HEK293 (cell line): Measurements from ENCODE around the gene MUS81.

ENCODE experiments used
- BCL11B ChIP-seq: fragments of 450-650 bp; formaldehyde crosslinking; IDR thresholded peaks from 2 replicates; pipeline ENCODE4 v1.5.1; 2016; ENCODE audit warnings: low read depth, missing biosample characterization, missing genetic modification characterization
- GLI4 ChIP-seq: fragments of 450-650 bp; formaldehyde crosslinking; IDR thresholded peaks from 2 replicates; pipeline ENCODE4 v1.5.1; 2016; ENCODE audit warnings: missing biosample characterization, missing genetic modification characterization
- GLIS2 ChIP-seq: fragments of 450-650 bp; formaldehyde crosslinking; IDR thresholded peaks from 2 replicates; pipeline ENCODE4 v1.5.1; 2016; ENCODE audit warnings: missing biosample characterization, missing genetic modification characterization
- HOXD13 ChIP-seq: sonication (generic); formaldehyde crosslinking; IDR thresholded peaks from 2 replicates; pipeline ENCODE4 v1.8.0; 2022; ENCODE audit warnings: missing genetic modification reagents, borderline replicate concordance
- MYNN ChIP-seq: fragments of 450-650 bp; formaldehyde crosslinking; IDR thresholded peaks from 2 replicates; pipeline ENCODE4 v1.5.1; 2016; ENCODE audit warnings: missing biosample characterization, missing genetic modification characterization, borderline replicate concordance
- YY2 ChIP-seq: fragments of 450-650 bp; formaldehyde crosslinking; IDR thresholded peaks from 2 replicates; pipeline ENCODE4 v1.5.1; 2016; ENCODE audit warnings: missing biosample characterization, missing genetic modification characterization
- ZBTB48 ChIP-seq: fragments of 450-650 bp; formaldehyde crosslinking; IDR thresholded peaks from 2 replicates; pipeline ENCODE4 v1.5.1; 2016; ENCODE audit warnings: missing biosample characterization, missing genetic modification characterization
- ZNF140 ChIP-seq: fragments of 450-650 bp; formaldehyde crosslinking; IDR thresholded peaks from 2 replicates; pipeline ENCODE4 v1.5.1; 2016; ENCODE audit warnings: missing biosample characterization, missing genetic modification characterization
- ZNF146 ChIP-seq: fragments of 450-650 bp; formaldehyde crosslinking; IDR thresholded peaks from 2 replicates; pipeline ENCODE4 v1.5.1; 2016; ENCODE audit warnings: missing biosample characterization, missing genetic modification characterization
- ZNF157 ChIP-seq: fragments of 450-650 bp; formaldehyde crosslinking; IDR thresholded peaks from 2 replicates; pipeline ENCODE4 v1.5.1; 2016; ENCODE audit warnings: missing biosample characterization, missing genetic modification characterization
- ZNF16 ChIP-seq: fragments of 450-650 bp; formaldehyde crosslinking; IDR thresholded peaks from 2 replicates; pipeline ENCODE4 v1.5.1; 2016; ENCODE audit warnings: low read depth, missing biosample characterization, missing genetic modification characterization
- ZNF24 ChIP-seq: fragments of 450-650 bp; formaldehyde crosslinking; IDR thresholded peaks from 2 replicates; pipeline ENCODE4 v1.5.1; 2016; ENCODE audit warnings: missing biosample characterization, missing genetic modification characterization
- ZNF341 ChIP-seq: fragments of 450-650 bp; formaldehyde crosslinking; IDR thresholded peaks from 2 replicates; pipeline ENCODE4; 2016; ENCODE audit warnings: low read depth, missing biosample characterization, missing genetic modification characterization
- ZNF423 ChIP-seq: fragments of 450-650 bp; formaldehyde crosslinking; IDR thresholded peaks from 2 replicates; pipeline ENCODE4 v1.5.1; 2016; ENCODE audit warnings: missing biosample characterization, missing genetic modification characterization
- ZNF426 ChIP-seq: fragments of 450-650 bp; formaldehyde crosslinking; IDR thresholded peaks from 2 replicates; pipeline ENCODE4 v1.5.1; 2017; ENCODE audit warnings: missing biosample characterization, missing genetic modification characterization, mild to moderate bottlenecking, inconsistent platforms, moderate library complexity
- ZNF521 ChIP-seq: fragments of 450-650 bp; formaldehyde crosslinking; IDR thresholded peaks from 2 replicates; pipeline ENCODE4 v1.5.1; 2017; ENCODE audit warnings: missing biosample characterization, mild to moderate bottlenecking, missing genetic modification characterization
- ZNF548 ChIP-seq: fragments of 450-650 bp; formaldehyde crosslinking; IDR thresholded peaks from 2 replicates; pipeline ENCODE4 v1.5.1; 2016; ENCODE audit warnings: missing biosample characterization, missing genetic modification characterization
- ZNF571 ChIP-seq: fragments of 450-650 bp; formaldehyde crosslinking; IDR thresholded peaks from 2 replicates; pipeline ENCODE4 v1.5.0; 2017; ENCODE audit warnings: missing biosample characterization, missing genetic modification characterization
- ZNF600 ChIP-seq: fragments of 450-650 bp; formaldehyde crosslinking; IDR thresholded peaks from 2 replicates; pipeline ENCODE4 v1.5.1; 2016; ENCODE audit warnings: missing biosample characterization, missing genetic modification characterization
- ZNF629 ChIP-seq: fragments of 450-650 bp; formaldehyde crosslinking; IDR thresholded peaks from 2 replicates; pipeline ENCODE4 v1.5.1; 2017; ENCODE audit warnings: missing biosample characterization, missing genetic modification characterization
- ZNF658 ChIP-seq: fragments of 450-650 bp; formaldehyde crosslinking; IDR thresholded peaks from 2 replicates; pipeline ENCODE4; 2016; ENCODE audit warnings: missing biosample characterization, missing genetic modification characterization
- ZNF677 ChIP-seq: fragments of 450-650 bp; IDR thresholded peaks from 2 replicates; pipeline ENCODE4 v1.5.0; 2018; ENCODE audit warnings: missing biosample characterization, mild to moderate bottlenecking, missing genetic modification characterization, moderate library complexity
- ZNF76 ChIP-seq: fragments of 450-650 bp; formaldehyde crosslinking; IDR thresholded peaks from 2 replicates; pipeline ENCODE4; 2016; ENCODE audit warnings: low read depth, missing biosample characterization, missing genetic modification characterization, borderline replicate concordance
- ZNF777 ChIP-seq: fragments of 450-650 bp; formaldehyde crosslinking; IDR thresholded peaks from 2 replicates; pipeline ENCODE4 v1.5.1; 2017; ENCODE audit warnings: missing biosample characterization, missing genetic modification characterization, borderline replicate concordance
- ZNF830 ChIP-seq: fragments of 450-650 bp; IDR thresholded peaks from 2 replicates; pipeline ENCODE4 v1.5.0; 2018; ENCODE audit warnings: missing biosample characterization, missing genetic modification characterization, low read depth, mild to moderate bottlenecking, moderate library complexity
- ZSCAN16 ChIP-seq: fragments of 450-650 bp; formaldehyde crosslinking; IDR thresholded peaks from 2 replicates; pipeline ENCODE4 v1.5.1; 2016; ENCODE audit warnings: missing biosample characterization, missing genetic modification characterization
- ZSCAN23 ChIP-seq: fragments of 450-650 bp; formaldehyde crosslinking; IDR thresholded peaks from 2 replicates; pipeline ENCODE4 v1.5.1; 2016; ENCODE audit warnings: missing biosample characterization, missing genetic modification characterization
- TF ChIP-seq, protein P1 (sequence below): fragments of 450-650 bp; formaldehyde crosslinking; IDR thresholded peaks from 2 replicates; pipeline ENCODE4 v1.5.1; 2016; ENCODE audit warnings: missing biosample characterization, missing genetic modification characterization
- TF ChIP-seq, protein P2 (sequence below): fragments of 450-650 bp; formaldehyde crosslinking; IDR thresholded peaks from 2 replicates; pipeline ENCODE4 v1.5.1; 2016; ENCODE audit warnings: missing biosample characterization, missing genetic modification characterization
- TF ChIP-seq, protein P3 (sequence below): fragments of 450-650 bp; formaldehyde crosslinking; IDR thresholded peaks from 2 replicates; pipeline ENCODE4 v1.5.1; 2017; ENCODE audit warnings: missing biosample characterization, missing genetic modification characterization
- TF ChIP-seq, protein P4 (sequence below): fragments of 450-650 bp; formaldehyde crosslinking; IDR thresholded peaks from 2 replicates; pipeline ENCODE4 v1.5.1; 2017; ENCODE audit warnings: missing biosample characterization, missing genetic modification characterization
- TF ChIP-seq, protein P5 (sequence below): fragments of 450-650 bp; formaldehyde crosslinking; IDR thresholded peaks from 2 replicates; pipeline ENCODE4 v1.5.1; 2016; ENCODE audit warnings: missing biosample characterization, missing genetic modification characterization
- TF ChIP-seq, protein P6 (sequence below): fragments of 450-650 bp; formaldehyde crosslinking; IDR thresholded peaks from 2 replicates; pipeline ENCODE4 v1.5.1; 2016; ENCODE audit warnings: missing biosample characterization, missing genetic modification characterization

MUS81 gene

DNA sequence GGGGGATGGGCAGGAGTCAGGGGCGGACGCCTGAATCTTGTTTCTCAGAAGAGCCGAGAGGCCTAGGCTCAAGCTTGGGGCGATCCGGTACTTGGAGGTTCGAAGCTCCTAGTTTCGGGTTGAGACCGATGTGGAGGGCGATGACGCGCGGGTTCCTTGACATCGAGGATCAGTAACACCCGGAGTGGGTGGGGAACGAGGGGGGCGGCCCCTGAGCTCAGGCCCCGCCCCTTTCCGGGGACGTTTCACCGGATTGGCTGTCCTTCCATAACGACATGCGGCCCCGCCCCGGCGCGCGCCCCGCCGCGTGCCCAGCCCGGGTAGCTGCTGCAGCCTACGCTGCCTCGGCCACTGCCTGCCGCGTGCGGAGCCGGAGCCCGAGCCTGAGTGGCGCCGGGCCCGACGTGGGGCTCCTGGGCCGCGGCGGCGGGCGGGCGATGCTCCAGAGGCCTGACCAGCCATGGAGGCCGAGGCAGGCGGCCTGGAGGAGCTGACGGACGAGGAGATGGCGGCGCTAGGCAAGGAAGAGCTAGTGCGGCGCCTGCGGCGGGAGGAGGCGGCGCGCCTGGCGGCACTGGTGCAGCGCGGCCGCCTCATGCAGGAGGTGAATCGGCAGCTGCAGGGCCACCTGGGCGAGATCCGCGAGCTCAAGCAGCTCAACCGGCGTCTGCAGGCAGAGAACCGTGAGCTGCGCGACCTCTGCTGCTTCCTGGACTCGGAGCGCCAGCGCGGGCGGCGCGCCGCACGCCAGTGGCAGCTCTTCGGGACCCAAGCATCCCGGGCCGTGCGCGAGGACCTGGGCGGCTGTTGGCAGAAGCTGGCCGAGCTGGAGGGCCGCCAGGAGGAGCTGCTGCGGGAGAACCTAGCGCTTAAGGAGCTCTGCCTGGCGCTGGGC is 30.3 kb downstream of the MUS81 start, which contains the start of gene CCDC85B (continued):
- TF ChIP-seq ZNF777 (tag by site-specific recombination) (no peak), ZNF341 (peak; percentile 69), ZNF600 (0 out of 2 replicates have a peak, but pooled peaks have one; percentile 9), ZNF76 (tag by site-specific recombination) (peak; percentile 36; the same call in 1 of the 2 replicates), MYNN (tag by site-specific recombination) (no peak), ZNF658 (tag by site-specific recombination) (no peak), ZSCAN23 (tag by site-specific recombination) (no peak), ZNF146 (tag by site-specific recombination) (no peak), YY2 (tag by site-specific recombination) (no peak), GLIS2 (tag by site-specific recombination) (peak; percentile 64; the same call in 1 of the 2 replicates), ZNF677 (tag by site-specific recombination) (no peak), BCL11B (tag by site-specific recombination) (no peak), ZNF830 (tag by site-specific recombination) (no peak), ZNF16 (no peak), ZNF140 (tag by site-specific recombination) (no peak), ZNF24 (tag by site-specific recombination) (no peak), ZNF629 (tag by site-specific recombination) (no peak), ZNF423 (no peak), ZNF521 (tag by site-specific recombination) (no peak), HOXD13 (CRISPR knock-in tag) (no peak), ZNF157 (tag by site-specific recombination) (no peak), ZSCAN16 (tag by site-specific recombination) (no peak), ZBTB48 (tag by site-specific recombination) (no peak), GLI4 (tag by site-specific recombination) (no peak), ZNF426 (tag by site-specific recombination) (no peak), ZNF571 (tag by site-specific recombination) (no peak), ZNF548 (no peak)
- TF ChIP-seq, protein P1, sequence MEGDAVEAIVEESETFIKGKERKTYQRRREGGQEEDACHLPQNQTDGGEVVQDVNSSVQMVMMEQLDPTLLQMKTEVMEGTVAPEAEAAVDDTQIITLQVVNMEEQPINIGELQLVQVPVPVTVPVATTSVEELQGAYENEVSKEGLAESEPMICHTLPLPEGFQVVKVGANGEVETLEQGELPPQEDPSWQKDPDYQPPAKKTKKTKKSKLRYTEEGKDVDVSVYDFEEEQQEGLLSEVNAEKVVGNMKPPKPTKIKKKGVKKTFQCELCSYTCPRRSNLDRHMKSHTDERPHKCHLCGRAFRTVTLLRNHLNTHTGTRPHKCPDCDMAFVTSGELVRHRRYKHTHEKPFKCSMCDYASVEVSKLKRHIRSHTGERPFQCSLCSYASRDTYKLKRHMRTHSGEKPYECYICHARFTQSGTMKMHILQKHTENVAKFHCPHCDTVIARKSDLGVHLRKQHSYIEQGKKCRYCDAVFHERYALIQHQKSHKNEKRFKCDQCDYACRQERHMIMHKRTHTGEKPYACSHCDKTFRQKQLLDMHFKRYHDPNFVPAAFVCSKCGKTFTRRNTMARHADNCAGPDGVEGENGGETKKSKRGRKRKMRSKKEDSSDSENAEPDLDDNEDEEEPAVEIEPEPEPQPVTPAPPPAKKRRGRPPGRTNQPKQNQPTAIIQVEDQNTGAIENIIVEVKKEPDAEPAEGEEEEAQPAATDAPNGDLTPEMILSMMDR (tag by site-specific recombination): peak; percentile 75
- TF ChIP-seq, protein P2, sequence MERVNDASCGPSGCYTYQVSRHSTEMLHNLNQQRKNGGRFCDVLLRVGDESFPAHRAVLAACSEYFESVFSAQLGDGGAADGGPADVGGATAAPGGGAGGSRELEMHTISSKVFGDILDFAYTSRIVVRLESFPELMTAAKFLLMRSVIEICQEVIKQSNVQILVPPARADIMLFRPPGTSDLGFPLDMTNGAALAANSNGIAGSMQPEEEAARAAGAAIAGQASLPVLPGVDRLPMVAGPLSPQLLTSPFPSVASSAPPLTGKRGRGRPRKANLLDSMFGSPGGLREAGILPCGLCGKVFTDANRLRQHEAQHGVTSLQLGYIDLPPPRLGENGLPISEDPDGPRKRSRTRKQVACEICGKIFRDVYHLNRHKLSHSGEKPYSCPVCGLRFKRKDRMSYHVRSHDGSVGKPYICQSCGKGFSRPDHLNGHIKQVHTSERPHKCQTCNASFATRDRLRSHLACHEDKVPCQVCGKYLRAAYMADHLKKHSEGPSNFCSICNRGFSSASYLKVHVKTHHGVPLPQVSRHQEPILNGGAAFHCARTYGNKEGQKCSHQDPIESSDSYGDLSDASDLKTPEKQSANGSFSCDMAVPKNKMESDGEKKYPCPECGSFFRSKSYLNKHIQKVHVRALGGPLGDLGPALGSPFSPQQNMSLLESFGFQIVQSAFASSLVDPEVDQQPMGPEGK (tag by site-specific recombination): peak; percentile 58; the same call in 1 of the 2 replicates
- TF ChIP-seq, protein P3, sequence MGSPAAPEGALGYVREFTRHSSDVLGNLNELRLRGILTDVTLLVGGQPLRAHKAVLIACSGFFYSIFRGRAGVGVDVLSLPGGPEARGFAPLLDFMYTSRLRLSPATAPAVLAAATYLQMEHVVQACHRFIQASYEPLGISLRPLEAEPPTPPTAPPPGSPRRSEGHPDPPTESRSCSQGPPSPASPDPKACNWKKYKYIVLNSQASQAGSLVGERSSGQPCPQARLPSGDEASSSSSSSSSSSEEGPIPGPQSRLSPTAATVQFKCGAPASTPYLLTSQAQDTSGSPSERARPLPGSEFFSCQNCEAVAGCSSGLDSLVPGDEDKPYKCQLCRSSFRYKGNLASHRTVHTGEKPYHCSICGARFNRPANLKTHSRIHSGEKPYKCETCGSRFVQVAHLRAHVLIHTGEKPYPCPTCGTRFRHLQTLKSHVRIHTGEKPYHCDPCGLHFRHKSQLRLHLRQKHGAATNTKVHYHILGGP (tag by site-specific recombination): no peak
- TF ChIP-seq, protein P4, sequence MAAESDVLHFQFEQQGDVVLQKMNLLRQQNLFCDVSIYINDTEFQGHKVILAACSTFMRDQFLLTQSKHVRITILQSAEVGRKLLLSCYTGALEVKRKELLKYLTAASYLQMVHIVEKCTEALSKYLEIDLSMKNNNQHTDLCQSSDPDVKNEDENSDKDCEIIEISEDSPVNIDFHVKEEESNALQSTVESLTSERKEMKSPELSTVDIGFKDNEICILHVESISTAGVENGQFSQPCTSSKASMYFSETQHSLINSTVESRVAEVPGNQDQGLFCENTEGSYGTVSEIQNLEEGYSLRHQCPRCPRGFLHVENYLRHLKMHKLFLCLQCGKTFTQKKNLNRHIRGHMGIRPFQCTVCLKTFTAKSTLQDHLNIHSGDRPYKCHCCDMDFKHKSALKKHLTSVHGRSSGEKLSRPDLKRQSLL (tag by site-specific recombination): no peak
- TF ChIP-seq, protein P5, sequence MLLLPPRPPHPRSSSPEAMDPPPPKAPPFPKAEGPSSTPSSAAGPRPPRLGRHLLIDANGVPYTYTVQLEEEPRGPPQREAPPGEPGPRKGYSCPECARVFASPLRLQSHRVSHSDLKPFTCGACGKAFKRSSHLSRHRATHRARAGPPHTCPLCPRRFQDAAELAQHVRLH (tag by site-specific recombination): no peak
- TF ChIP-seq, protein P6, sequence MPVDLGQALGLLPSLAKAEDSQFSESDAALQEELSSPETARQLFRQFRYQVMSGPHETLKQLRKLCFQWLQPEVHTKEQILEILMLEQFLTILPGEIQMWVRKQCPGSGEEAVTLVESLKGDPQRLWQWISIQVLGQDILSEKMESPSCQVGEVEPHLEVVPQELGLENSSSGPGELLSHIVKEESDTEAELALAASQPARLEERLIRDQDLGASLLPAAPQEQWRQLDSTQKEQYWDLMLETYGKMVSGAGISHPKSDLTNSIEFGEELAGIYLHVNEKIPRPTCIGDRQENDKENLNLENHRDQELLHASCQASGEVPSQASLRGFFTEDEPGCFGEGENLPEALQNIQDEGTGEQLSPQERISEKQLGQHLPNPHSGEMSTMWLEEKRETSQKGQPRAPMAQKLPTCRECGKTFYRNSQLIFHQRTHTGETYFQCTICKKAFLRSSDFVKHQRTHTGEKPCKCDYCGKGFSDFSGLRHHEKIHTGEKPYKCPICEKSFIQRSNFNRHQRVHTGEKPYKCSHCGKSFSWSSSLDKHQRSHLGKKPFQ (tag by site-specific recombination): no peak
